NCI-H1092 treated with DMSO at 0.1 percent for 48 hours (cell line): ENCODE measurements around the gene FADS6.

Source experiments
- DNase-seq: peaks from one replicate; lab custom pipeline; 2025; lab: John Stamatoyannopoulos, UW

FADS6 gene

DNA sequence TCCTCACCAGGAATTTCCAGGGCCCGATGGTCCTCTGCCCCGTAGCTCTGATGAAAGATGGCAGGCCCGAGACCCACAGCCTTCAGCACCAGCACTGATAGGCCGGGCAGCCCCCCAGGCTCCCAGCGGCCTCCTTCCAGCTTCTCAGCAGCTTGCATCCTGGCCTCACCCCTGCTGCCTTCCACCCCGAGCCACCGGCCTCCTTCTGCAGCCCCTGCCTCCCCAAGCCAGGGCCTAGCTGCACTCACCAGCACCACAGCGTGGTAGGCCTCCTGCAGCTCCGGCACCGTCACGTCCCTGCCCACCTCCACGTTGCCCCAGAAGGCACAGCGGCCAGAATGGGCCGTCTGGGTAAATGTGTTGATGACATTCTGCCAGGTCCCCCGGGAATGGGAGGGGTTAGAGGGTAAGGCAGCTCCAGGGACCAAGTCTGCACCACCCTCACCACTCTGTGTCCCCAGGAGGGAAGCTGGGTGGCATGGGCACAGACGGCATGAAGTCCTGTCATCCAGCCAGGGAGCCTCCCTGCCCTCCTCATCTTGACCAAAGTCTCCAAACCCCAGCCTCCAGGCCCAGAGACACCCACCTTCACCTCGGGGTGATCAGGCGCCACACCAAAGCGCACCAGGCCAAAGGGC is 27.1 kb downstream of the FADS6 start:
- DNase-seq = no peak

DNA sequence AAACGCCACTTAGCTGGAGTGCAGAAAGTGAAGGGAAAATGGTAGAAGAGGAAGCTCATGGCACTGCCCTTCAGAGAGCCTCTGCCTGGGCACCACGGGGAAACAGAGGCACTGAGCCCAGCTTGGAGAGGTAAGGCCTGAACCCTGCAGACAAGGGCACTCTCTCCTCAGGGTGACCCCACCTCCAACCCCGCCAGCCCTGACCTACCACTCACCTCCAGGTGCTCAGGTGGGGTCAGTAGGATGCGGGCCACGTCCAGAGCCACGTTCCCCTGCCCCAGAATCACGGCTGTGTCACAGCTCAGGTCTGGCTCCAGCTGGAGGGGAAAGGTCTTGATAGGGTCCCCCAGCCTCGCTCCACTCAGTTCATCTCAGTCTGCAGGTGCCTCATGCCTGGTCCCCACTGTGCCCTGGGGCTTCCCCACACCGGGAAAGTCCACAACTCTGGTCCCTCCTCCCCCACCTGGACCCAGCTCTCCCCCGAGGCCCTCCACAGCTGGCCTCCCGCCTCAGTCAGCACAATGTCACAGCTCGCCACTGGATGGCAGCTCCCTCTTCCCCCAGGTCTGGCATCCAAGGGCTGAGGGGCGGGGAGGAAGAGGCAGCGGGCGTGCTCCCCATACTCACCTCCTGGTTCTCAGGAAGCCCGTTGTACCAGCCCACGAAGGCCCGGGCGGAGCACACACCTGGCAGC is 27.8 kb downstream of the FADS6 start:
- no peak for DNase-seq

DNA sequence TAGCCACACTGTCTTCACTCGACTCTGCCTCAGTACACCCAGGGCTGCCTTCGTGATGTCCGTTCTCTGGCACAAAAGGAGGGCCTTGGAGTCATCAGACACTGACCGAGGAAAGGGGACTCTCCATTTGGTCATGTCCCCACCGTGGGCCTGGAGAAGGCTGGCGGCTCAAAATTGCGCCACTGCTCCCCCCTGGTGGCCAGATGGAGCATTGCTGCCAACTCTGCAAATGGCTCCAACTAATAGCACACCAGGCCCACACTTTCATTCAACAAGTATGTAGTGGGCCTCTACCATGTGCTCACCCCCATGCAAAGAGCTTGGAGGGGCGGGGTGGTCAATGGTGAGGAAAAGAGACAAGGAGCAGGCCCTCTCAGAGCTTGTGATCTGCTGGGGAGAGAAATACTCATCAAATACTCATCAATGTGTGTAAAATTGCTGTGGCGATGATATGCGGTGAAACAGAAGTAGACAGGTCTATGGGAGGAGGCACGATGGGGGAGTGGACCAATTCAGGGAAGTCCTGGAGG is 28.5 kb downstream of the FADS6 start:
- peak; percentile 40 for DNase-seq

DNA sequence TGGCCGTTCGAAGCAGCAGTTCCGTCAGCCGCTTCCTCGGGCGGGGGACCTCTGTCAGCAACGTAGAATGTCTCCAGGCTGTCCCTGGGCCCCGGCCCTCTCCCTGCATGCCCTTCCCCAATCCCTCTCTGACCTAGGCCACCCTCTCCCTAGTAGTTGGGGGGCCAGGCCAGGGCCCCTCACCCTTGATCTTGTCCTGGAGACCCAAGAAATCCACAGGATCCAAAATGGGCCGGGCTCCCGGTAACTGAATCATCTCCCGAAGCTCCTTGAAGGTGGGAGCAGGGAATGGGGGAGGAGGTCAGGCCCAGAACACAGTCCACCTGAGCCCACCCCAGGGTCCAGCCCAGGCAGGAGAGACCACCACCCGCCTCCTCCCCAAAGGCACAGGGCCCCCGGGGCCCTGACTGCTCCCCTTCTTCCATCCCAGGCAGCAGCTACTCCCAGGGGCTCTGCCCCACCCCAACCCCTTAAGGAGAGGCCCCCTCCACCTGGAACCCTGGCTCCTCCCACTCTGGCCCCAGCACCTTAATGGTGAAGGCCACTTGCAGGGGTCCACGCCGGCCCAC is 29.1 kb downstream of the FADS6 start:
- no peak for DNase-seq

DNA sequence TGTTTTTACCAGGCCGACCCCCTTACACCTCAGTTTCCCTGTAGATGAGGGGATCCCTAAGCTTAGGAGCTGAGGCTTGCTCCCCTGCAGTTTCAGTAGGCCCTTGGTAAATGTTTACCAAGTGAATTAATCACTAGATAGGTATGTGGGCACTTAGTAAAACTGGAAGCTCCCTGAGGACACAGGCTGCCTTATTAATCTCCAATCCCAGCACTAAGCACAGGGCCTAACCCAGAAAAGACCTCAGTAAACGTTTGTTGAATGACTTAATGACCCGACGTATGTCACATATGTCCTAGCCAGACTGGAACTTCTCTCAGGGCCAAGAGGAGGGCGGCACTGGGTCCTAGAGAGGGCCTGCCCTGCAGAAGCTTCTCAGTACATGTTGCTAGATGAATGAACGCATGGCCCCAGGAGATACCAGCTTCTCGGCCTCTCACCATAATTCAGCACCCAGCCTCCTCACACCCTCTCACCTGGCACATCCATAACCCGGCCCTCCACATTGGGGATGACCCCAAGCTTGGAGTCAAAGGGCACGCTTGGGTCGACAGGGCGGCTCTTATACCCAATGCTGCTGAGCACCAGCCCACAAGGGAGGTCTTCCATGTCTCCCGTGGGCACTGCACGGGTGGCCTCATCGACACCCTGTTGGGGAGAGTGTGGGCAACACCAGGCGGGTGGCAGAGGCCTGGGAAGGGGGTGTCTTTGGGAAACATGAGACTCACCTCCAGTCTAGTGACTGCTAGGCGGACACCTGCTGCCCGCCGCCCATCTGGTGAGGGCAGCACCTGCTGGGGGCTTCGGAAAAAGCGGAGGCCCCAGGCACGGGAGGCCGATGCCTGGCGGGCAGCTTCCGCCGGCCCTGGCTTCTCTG is 29.8 kb downstream of the FADS6 start:
- DNase-seq = no peak

DNA sequence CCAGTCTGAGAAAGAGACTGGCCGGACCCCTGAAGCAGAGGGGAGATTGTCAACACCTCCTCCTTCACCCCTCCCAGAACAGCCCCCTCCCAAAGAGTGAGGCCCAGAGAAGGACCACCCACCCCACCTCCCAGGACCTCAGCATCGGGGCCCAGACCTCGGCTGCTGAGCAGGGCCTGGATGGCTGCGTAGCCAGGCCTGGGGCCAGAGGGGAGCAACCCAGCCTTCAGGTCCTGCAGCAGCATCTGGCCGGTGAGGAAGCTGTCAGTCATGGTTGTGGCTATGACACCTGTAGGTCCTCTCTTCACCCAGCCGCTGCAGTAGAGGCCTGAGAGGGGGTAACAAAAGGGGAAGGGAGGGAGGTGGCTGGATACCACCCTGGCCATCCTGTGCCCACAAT is 30.5 kb downstream of the FADS6 start:
- no peak for DNase-seq

DNA sequence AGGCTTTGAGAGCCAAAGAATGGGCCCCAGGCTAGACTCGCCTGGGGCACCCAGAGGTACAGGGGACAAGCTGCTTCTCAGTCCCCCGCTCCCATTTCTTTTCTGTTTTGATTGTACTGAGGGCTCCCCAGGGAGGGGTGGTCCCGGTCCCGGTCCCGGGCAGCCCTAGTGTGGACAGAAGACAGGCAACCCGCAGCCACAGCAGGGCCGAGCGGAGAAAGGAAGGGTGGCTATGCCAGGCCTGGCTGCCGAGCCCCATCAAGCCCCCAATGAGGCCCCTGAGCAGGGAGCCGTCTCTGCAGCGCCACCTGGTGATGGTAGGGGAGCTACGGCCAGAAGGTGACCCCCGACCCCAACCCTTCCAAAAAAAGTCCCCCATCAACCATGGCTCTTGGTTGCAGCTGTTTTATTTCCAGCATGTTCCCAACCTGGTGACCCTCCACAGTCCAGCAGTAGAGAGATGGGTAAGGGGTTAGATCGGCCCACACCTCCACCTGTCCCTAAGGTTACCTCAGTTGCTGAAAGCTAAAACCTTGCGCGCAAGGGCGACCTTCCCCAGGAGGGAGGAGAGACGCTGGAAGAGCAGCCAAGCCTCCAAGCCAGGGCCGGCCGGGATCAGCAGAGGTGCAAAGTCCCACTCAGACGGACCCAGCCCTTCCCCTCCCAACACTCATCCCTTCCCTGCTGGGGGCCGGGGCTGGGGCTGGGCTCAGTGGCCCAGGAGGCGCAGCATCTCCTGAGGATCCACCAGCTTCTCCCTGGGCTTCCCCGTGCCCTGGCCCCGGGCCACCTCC is 31.1 kb downstream of the FADS6 start:
- DNase-seq = peak; percentile 10

DNA sequence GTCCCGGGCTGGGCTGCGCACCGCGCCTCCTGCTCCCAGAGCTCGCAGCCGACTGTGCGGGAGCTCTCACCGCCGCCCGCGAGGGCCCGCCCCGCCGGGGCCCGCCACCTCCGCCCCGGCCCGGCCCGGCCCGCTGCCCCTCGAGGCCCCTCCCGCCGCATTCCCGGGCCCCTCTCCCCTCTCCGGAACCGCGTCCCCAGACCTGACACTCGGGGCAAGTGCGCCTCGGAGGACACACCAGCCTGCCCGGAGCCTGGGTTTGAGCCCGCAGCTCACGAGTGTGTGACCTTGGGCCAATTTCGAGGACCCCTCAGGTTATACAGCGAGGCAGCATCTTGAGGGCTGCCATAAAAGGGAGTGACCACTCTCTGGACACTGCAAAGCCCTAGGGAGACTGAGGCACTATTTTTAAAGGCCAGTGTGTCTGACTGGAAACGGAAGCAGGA is 31.7 kb downstream of the FADS6 start:
- DNase-seq = no peak

DNA sequence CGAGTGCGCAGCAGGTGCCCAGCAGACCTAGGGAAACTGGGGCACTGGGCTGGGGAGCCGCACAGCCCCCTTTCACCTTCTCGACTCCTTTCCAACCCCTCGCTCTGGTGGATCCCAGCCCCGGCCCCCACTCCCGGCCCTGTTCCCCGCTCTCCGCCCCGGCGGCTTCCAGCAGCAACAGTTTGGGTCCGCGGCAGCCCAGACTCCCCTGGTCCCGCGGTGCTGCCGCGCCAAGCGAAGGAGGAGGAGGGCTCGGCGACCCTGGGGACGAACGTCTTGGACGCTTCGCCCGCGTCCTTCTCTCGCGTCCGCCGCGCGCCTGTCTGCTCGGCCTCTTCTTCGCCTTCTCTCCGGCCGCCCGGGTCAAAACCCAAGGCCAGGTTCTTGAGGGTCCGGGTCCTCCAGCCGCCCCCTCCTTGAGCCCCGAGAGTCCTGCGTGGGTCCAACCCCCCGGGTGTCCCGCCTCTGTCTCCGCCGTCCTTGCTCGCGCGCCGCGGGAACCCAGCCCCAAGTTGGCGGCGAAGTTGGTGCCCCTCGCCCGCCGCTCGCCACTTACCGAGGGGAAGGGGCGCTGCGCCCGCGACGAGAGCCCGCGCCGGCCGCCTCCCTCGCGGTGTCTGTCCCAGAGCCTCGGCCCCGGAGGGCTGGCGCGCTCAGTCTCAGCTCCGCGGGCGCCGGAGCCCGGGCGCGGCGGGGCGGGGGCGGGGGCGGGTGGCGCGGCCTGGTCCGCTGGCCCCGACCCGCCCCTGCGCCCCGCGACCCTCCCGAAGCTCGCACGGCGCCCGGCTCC is 32.4 kb downstream of the FADS6 start:
- DNase-seq = no peak

DNA sequence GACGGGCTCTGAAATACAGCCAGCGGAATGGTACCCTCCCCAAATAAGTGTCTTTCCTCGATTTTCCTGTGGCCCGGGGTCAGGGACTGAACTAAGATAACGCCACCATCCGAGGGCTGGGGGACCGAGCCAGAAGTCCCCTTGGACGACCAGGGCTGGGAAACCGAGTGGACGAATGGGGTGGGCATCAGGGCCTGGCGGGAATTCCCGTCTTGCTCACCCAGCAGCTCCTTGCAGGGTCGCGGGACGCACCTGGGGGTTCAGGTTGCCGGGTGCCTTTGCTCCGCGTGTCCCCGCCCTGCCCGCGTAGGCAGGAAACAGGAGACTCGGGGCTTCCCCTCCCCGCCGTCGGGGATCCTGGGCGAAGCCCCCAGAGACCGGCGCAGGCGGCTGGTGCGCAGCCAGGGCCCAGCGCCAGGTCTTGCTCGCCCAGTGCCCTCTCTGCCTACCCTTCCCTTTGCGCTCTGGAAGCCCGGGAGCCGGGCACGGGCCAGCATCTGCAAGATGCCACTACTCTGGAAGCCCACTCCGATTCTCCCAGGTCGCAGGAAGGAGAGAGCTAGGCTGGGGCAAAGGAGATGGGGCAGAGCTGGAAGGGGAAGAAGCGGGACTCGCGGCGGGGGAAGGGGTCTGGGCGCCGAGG is 33.1 kb downstream of the FADS6 start:
- DNase-seq = no peak

DNA sequence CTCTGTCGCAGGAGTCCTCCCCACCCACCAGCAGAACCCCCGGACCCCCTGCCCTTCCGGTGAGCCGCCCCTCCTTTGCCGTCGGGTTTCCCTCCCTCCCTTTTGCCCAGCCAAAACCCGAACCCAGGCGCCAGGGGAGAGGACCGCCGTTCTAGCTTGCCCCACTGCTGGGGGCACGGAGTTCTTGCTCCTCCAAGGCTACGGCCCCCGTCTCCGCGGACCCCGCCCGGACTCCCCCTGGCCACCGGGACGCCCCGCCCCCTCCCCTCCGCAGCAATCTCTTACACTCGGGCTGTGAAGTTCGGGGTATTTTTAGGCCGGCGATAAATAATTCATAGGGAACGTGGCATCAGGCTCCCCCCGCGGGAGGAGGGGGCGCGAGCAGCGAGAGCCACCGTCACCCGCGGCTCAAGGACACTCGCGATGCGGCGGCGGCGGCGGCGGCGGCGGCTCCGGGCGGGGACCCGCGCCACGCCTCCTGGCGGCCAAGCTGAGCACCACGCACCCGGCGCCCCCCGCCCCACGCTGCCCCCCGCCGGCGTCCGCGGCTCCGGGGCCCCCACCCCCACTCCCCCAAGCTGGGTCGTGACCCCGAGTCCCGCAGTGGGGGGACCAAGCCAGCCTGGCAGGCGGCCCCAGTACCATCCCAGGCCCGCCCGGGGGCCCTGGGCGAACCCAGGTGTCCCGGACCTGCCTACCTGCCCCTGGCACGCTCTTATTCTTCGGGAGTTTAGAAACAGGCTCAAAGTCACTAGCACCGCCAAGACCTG is 33.8 kb downstream of the FADS6 start, which contains the start of gene GRIN2C:
Gene GRIN2C, minus strand, starts transcription at position 427 of the 770 bp plus-strand sequence. CDS start 4,793 bp downstream, outside the sequence.
- no peak for DNase-seq

DNA sequence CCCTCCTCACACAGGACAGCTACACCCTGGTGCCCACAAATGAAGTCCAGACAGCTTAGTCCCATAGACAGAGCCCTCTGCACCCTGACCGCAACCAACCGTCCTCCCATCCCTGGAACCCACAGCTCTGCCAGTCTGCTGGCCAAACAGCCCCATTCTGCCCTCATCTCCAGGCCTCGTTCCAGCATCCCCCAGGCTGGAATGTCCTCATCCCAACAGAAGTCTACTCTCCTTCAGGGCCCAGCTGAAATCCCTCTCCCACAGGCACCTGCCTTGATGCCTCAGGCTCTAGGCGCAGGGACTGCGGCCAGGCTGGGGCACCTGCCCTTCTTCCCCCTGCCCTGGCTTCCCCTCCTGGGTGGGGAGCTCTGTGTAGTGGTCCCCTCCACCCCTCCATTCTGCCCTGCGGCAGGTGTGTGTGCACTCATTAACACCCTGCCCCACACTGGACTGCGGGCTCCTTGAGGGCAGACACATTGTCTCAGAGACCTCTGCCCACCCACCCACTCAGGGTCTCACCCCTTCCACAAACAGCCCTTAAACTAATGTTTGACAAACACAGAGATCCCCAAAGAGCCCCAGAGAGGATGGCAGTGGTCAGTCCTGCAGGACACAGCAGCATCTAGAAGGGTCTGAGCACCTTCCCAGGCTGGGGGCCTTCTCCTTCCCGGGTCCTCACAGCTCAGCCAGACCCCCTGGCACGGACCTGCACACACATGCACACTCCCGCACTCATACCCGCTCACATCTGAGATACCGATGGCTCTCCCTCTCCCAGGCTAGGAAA is 34.6 kb downstream of the FADS6 start:
- no peak for DNase-seq

DNA sequence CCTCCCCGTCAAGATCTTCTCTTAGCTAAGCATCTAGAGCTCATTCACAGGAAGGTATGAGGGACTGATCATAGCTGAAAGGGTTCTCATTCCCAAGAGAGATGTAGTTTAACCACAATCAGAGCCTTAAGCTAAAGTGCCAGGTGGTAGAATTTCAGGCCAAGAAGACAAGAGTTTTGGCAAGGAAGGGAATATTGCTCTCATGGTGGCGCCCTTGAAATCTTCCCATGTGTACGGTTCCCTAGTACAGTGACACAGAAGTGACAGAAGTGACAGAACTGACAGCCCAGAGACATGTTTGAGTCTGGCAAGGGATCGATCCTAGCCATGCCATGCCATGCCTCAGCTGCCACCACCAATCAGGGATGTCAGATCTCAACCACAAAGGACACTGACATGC is 36.2 kb downstream of the FADS6 start:
- DNase-seq = no peak

DNA sequence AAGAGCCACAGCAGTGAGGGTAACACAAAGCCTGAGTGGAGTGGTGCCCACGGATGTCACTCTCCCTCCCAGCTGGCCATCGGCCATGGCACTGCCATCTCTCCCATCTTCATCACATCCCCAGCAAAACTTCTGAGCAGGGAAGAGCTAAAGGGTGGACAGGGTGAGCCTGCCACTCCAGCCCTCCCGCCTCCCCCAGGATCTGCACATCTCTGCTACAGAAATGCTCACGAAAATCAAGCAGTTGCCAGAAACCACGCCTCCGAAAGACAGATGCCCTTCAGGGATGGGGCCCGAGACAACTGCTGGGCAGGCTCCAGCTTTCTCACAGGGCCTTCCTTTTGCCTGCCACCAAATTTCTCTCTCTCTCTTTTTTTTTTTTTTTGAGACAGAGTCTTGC is 37.3 kb downstream of the FADS6 start:
- no peak for DNase-seq

DNA sequence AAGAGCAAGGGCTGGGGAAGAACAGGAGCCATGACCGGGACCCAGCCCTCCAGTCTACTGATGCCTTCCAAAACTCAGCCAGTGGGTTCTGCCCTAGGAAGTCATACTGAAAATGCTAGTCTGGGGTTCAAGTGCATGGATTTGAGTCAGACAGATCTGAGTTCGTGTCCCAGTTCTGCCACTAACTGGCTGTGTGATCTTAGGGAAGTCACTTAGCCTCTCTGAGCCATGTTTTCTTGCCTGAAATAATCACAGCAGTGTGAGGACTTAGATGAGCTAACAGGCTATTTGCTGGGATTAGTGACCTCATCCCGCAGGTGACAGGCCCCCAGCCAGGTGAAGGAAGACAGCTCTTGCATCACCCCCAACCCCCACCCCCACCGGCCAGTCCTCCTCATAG is 38.1 kb downstream of the FADS6 start:
- no peak for DNase-seq

DNA sequence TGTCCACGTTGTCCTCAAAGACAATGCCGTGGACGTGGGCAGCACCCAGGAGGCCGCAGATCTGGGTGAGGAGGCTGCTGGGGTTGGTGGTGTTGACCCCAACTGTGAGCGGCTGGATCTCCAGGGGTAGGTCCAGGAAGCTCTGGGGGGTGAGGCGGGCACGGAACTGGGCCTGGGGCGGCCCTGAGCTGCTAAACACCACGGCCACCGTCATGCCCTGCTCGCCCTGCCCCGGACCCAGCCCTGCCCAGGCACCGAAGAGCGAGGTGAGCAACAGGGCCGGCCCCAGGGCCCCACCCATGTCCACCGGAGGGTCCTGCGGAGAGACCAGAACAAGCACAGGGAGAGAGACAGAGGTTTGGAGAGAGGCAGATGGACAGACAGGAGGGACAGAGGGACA is 38.6 kb downstream of the FADS6 start:
- no peak for DNase-seq

DNA sequence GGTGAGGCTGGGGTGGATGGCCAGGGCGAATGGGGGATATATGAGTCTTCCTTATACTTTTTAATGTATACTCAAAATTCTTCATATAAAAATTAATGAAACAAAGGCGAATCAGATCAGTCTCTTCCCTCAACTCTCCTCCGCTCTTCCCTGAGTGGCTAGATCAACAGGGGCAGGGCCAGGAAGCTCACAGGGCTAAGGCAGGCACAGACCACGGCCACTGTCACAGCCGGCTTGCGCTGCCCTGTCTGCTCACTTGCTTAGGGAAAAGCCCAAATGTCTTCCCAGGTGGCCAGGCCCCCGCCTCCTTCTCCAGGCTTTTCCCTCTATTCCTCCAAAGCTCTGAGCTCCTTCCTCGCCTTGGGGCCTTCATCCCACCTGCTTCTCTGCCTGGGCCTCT is 39.8 kb downstream of the FADS6 start:
- DNase-seq = no peak

DNA sequence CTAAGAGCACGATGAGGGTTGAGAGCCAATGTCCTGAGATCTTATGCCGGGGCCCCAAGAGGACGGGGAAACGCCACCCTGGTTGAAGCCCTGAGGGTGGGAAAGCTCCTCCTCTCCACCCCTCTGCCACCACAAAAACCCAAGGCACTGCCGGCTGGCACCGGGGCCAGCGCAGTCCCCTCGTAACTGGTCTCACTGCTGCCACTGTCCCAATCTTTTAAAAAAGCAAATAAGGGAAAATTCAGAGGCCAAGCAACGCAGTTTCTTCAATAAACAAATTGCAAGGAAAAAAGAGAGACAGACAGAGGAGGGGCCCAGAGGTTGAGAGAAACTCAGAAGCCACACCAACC is 40.4 kb downstream of the FADS6 start:
- no peak for DNase-seq
